Measurements from ENCODE around the gene CDH6. TPM values are rescaled to one million over a fixed set of nuclear protein-coding genes. Genes with fewer than 3 reads are reported as not detected.

CDH6 gene
- total and polyA plus RNA-seq, 2 donors (not counting 1 experiment from before 2014, with no cell fraction given) = not detected

- no peak for TF ChIP-seq CTCF (IDR thresholded peaks at IDR 0.05)
- TF ChIP-seq EZH2 (IDR thresholded peaks at IDR 0.05; ENCODE audit: borderline replicate concordance, insufficient read depth, low read depth, low read length, poor library complexity, severe bottlenecking) = no peak
- H4K20me1 ChIP-seq (ENCODE audit: control insufficient read depth, insufficient read depth, low read length, poor library complexity, severe bottlenecking) = no peaks in the 10 kb centered on the region
- H3K79me2 ChIP-seq (ENCODE audit: control insufficient read depth, insufficient read depth, low read length) = no peaks in the 10 kb centered on the region
- Mint-ChIP-seq H3K4me3 (no peak overlapping the region), H3K27ac (no peak overlapping the region), H3K27me3 (no peaks in the 10 kb centered on the region), H3K9me3 (ENCODE audit: insufficient read depth) (no peaks in the 10 kb centered on the region), H3K4me1 (no peaks in the 10 kb centered on the region)
- H3K9ac ChIP-seq (ENCODE audit: low read length) = no peak overlapping the region
- no peak overlapping the region for H3K27ac ChIP-seq (ENCODE audit: low read length in 2 of 2)
- intact Hi-C loops (cut with micrococcal nuclease) = no loop called here
- CTCF ChIA-PET = no interaction called here
- no peak overlapping the region for H3K4me2 ChIP-seq (replicated peaks; ENCODE audit: low read depth, low read length, poor library complexity, severe bottlenecking)
- H3K27me3 ChIP-seq (replicated peaks in 1 of 4; ENCODE audit: control extremely low read depth in 1 of 4, control insufficient read depth in 3 of 4, insufficient read depth in 4 of 4, low read length in 3 of 4) = no peaks in the 10 kb centered on the region
- no peak overlapping the region for H3K4me3 ChIP-seq (ENCODE audit: control extremely low read depth in 1 of 5, extremely low read depth in 1 of 5, insufficient read depth in 1 of 5, low read depth in 2 of 5, low read length in 4 of 5)
- no peaks in the 10 kb centered on the region for H3K36me3 ChIP-seq (replicated peaks in 1 of 2; ENCODE audit: control extremely low read depth in 1 of 2, control insufficient read depth in 1 of 2, extremely low read depth in 1 of 2, insufficient read depth in 2 of 2, low read length in 1 of 2)
- no peaks in the 10 kb centered on the region for H3K4me1 ChIP-seq (ENCODE audit: control insufficient read depth in 2 of 2, insufficient read depth in 2 of 2, low read length in 2 of 2)
- POLR2A ChIA-PET = no interaction called here
- WGBS (ENCODE audit: insufficient coverage) = 72% methylated on average over 2 of the region's 3 CpGs
- ATAC-seq (ENCODE audit: low read depth) (no peak), DNase-seq (no peak)
- no peak overlapping the region for H2AFZ ChIP-seq (ENCODE audit: insufficient read depth, low read depth, low read length, poor library complexity, severe bottlenecking)
- no peaks in the 10 kb centered on the region for H3K9me3 ChIP-seq (ENCODE audit: control extremely low read depth in 1 of 3, control insufficient read depth in 2 of 3, insufficient read depth in 1 of 3, low read length in 2 of 3)
Observed at GRCh38 chr5:31289429-31289828, 95.9 kb downstream of the CDH6 start.

- no peak for TF ChIP-seq CTCF (IDR thresholded peaks at IDR 0.05)
- TF ChIP-seq EZH2 (IDR thresholded peaks at IDR 0.05; ENCODE audit: borderline replicate concordance, insufficient read depth, low read depth, low read length, poor library complexity, severe bottlenecking) = no peak
- Histone ChIP-seq H3K27me3 (replicated peaks in 1 of 4; ENCODE audit: control extremely low read depth in 1 of 4, control insufficient read depth in 3 of 4, insufficient read depth in 4 of 4, low read length in 3 of 4) (no peaks in the 10 kb centered on the region), H3K9ac (ENCODE audit: low read length) (no peak overlapping the region), H4K20me1 (ENCODE audit: control insufficient read depth, insufficient read depth, low read length, poor library complexity, severe bottlenecking) (no peaks in the 10 kb centered on the region), H3K4me3 (ENCODE audit: control extremely low read depth in 1 of 5, extremely low read depth in 1 of 5, insufficient read depth in 1 of 5, low read depth in 2 of 5, low read length in 4 of 5) (no peak overlapping the region), H3K27ac (ENCODE audit: low read length in 2 of 2) (no peak overlapping the region), H2AFZ (ENCODE audit: insufficient read depth, low read depth, low read length, poor library complexity, severe bottlenecking) (no peak overlapping the region), H3K4me1 (ENCODE audit: control insufficient read depth in 2 of 2, insufficient read depth in 2 of 2, low read length in 2 of 2) (no peaks in the 10 kb centered on the region), H3K36me3 (replicated peaks in 1 of 2; ENCODE audit: control extremely low read depth in 1 of 2, control insufficient read depth in 1 of 2, extremely low read depth in 1 of 2, insufficient read depth in 2 of 2, low read length in 1 of 2) (no peaks in the 10 kb centered on the region), H3K9me3 (ENCODE audit: control extremely low read depth in 1 of 3, control insufficient read depth in 2 of 3, insufficient read depth in 1 of 3, low read length in 2 of 3) (no peaks in the 10 kb centered on the region), H3K4me2 (replicated peaks; ENCODE audit: low read depth, low read length, poor library complexity, severe bottlenecking) (no peak overlapping the region), H3K79me2 (ENCODE audit: control insufficient read depth, insufficient read depth, low read length) (no peaks in the 10 kb centered on the region)
- Mint-ChIP-seq H3K27ac (no peak overlapping the region), H3K4me3 (no peak overlapping the region), H3K9me3 (ENCODE audit: insufficient read depth) (no peaks in the 10 kb centered on the region), H3K27me3 (no peaks in the 10 kb centered on the region), H3K4me1 (no peaks in the 10 kb centered on the region)
- DNase-seq = no peak
- ATAC-seq (ENCODE audit: low read depth) = no peak
- CTCF ChIA-PET = no interaction called here
- intact Hi-C loops (cut with micrococcal nuclease) = no loop called here
- POLR2A ChIA-PET = no interaction called here
- 84% methylated on average over 5 of the region's 7 CpGs for WGBS (ENCODE audit: insufficient coverage)
Observed at GRCh38 chr5:31291323-31291854, 97.9 kb downstream of the CDH6 start.

All from B cell (primary cell).